Measurements from ENCODE around the gene HACL1.
"Not testable (repeated sequence)": the region's sequence is repeated elsewhere in the genome, so short reads cannot be mapped to it uniquely, and the experiment has no call there.

HACL1 gene

GRCh38 chr3:15538345-15538744 is 63.0 kb downstream of the HACL1 start:
- no peak for TF ChIP-seq POLR2A (IDR thresholded peaks at IDR 0.05; ENCODE audit: low read length)
- no peak for TF ChIP-seq GATA1 (IDR thresholded peaks at IDR 0.05; ENCODE audit: low read depth, low read length)
- no peak for DNase-seq

- no peak for TF ChIP-seq GATA1 (IDR thresholded peaks at IDR 0.05; ENCODE audit: low read depth, low read length)
- TF ChIP-seq POLR2A (IDR thresholded peaks at IDR 0.05; ENCODE audit: low read length) = no peak
- DNase-seq = no peak
Observed at GRCh38 chr3:15536856-15537255, 64.5 kb downstream of the HACL1 start.

- DNase-seq = no peak
- no peak for TF ChIP-seq GATA1 (IDR thresholded peaks at IDR 0.05; ENCODE audit: low read depth, low read length)
- TF ChIP-seq POLR2A (IDR thresholded peaks at IDR 0.05; ENCODE audit: low read length) = no peak
Observed at GRCh38 chr3:15535732-15536131, 65.6 kb downstream of the HACL1 start.

- not testable (repeated sequence) for DNase-seq
Observed at GRCh38 chr3:15532614-15533013, 68.8 kb downstream of the HACL1 start.

- TF ChIP-seq GATA1 (IDR thresholded peaks at IDR 0.05; ENCODE audit: low read depth, low read length) (no peak), POLR2A (IDR thresholded peaks at IDR 0.05; ENCODE audit: low read length) (no peak)
- no peak for DNase-seq
Observed at GRCh38 chr3:15531346-15531745, 70.0 kb downstream of the HACL1 start.

- DNase-seq = no peak
- TF ChIP-seq POLR2A (IDR thresholded peaks at IDR 0.05; ENCODE audit: low read length) = no peak
- TF ChIP-seq GATA1 (IDR thresholded peaks at IDR 0.05; ENCODE audit: low read depth, low read length) = no peak
Observed at GRCh38 chr3:15528854-15529537, 72.4 kb downstream of the HACL1 start.

- TF ChIP-seq GATA1 (IDR thresholded peaks at IDR 0.05; ENCODE audit: low read depth, low read length) (no peak), POLR2A (IDR thresholded peaks at IDR 0.05; ENCODE audit: low read length) (no peak)
- DNase-seq = peak in 1 of 2 experiments; percentile 20
Observed at GRCh38 chr3:15527031-15527459, 74.3 kb downstream of the HACL1 start.

GRCh38 chr3:15525790-15526189 is 75.6 kb downstream of the HACL1 start:
- no peak for DNase-seq
- TF ChIP-seq GATA1 (IDR thresholded peaks at IDR 0.05; ENCODE audit: low read depth, low read length) (no peak), POLR2A (IDR thresholded peaks at IDR 0.05; ENCODE audit: low read length) (no peak)

GRCh38 chr3:15523660-15524417 is 77.5 kb downstream of the HACL1 start:
- TF ChIP-seq GATA1 (IDR thresholded peaks at IDR 0.05; ENCODE audit: low read depth, low read length) (no peak), POLR2A (IDR thresholded peaks at IDR 0.05; ENCODE audit: low read length) (no peak)
- no peak for DNase-seq

- TF ChIP-seq GATA1 (IDR thresholded peaks at IDR 0.05; ENCODE audit: low read depth, low read length) (no peak), POLR2A (IDR thresholded peaks at IDR 0.05; ENCODE audit: low read length) (no peak)
Observed at GRCh38 chr3:15522016-15522415, 79.4 kb downstream of the HACL1 start.

GRCh38 chr3:15521573-15521965 is 79.8 kb downstream of the HACL1 start, which contains the start of gene COLQ:
Gene COLQ, minus strand, starts transcription at chr3:15521706. Its CDS starts 81 bp downstream, at chr3:15521625.
- TF ChIP-seq GATA1 (IDR thresholded peaks at IDR 0.05; ENCODE audit: low read depth, low read length) (no peak), POLR2A (IDR thresholded peaks at IDR 0.05; ENCODE audit: low read length) (no peak)
- peak in 1 of 2 experiments; percentile 8 for DNase-seq

More at GRCh38 chr3:15522016-15522415, 79.4 kb downstream of the HACL1 start:
- DNase-seq = no peak

- TF ChIP-seq POLR2A (IDR thresholded peaks at IDR 0.05; ENCODE audit: low read length) = no peak
- no peak for TF ChIP-seq GATA1 (IDR thresholded peaks at IDR 0.05; ENCODE audit: low read depth, low read length)
- DNase-seq = no peak
Observed at GRCh38 chr3:15520804-15521572, 80.4 kb downstream of the HACL1 start.

- DNase-seq = peak; percentile 39 to 52
- TF ChIP-seq GATA1 (IDR thresholded peaks at IDR 0.05; ENCODE audit: low read depth, low read length) = no peak
- peak; percentile 58 for TF ChIP-seq POLR2A (IDR thresholded peaks at IDR 0.05; ENCODE audit: low read length)
Observed at GRCh38 chr3:15520185-15520584, 81.2 kb downstream of the HACL1 start.

- TF ChIP-seq POLR2A (IDR thresholded peaks at IDR 0.05; ENCODE audit: low read length) (no peak), GATA1 (IDR thresholded peaks at IDR 0.05; ENCODE audit: low read depth, low read length) (no peak)
- no peak for DNase-seq
Observed at GRCh38 chr3:15519096-15519495, 82.3 kb downstream of the HACL1 start.

All from erythroblast (primary cell).